Activated CD8-positive, alpha-beta memory T cell treated with anti-CD3 and anti-CD28 coated beads, Interleukin-2, amount 10 ng/mL, durations not matched to agents 7 days and 5 days (primary cell): Measurements from ENCODE around the gene HDAC9. TPM values are rescaled to one million over a fixed set of nuclear protein-coding genes. Genes with fewer than 3 reads are reported as not detected.
A peak's percentile ranks its signal among the peaks of the same experiment; 100 is the strongest.

Experiments
- ATAC-seq: fragments of 150-1000 bp; cut with Tn5 transposase; one replicate; pipeline ENCODE4 v1.10.0; 2021; ENCODE audit warnings: moderate library complexity
- CTCF ChIA-PET: fragments of 350-600 bp; sonication (Branson Sonifier 250); formaldehyde crosslinking; loops from one replicate; lab custom pipeline; 2021; ENCODE audit warnings: antibody characterized with exemption; lab: Charles Lee
- DNase-seq: peaks from one replicate; pipeline ENCODE4 v3.0.0-alpha.2; 2020
- H3K27ac Mint-ChIP-seq: one replicate; pipeline ENCODE4 v1.8.0; 2021; ENCODE audit warnings: mild to moderate bottlenecking, mixed read lengths
- H3K27me3 Mint-ChIP-seq: one replicate; pipeline ENCODE4 v1.8.0; 2021; ENCODE audit warnings: mixed read lengths
- H3K36me3 Mint-ChIP-seq: one replicate; pipeline ENCODE4 v1.8.0; 2021; ENCODE audit warnings: mild to moderate bottlenecking, mixed read lengths
- H3K4me1 Mint-ChIP-seq: one replicate; pipeline ENCODE4 v1.8.0; 2021; ENCODE audit warnings: mixed read lengths
- H3K4me3 Mint-ChIP-seq: one replicate; pipeline ENCODE4 v1.8.0; 2021; ENCODE audit warnings: mild to moderate bottlenecking, moderate library complexity, mixed read lengths
- H3K9me3 Mint-ChIP-seq: one replicate; pipeline ENCODE4 v1.8.0; 2022; ENCODE audit warnings: low read depth, mixed read lengths
- total RNA-seq, 2 experiments: library from RNA; stranded (reverse); gene quantifications; one replicate each; pipeline ENCODE4 v1.2.3, GENCODE V29; 2021

HDAC9 gene
- total RNA-seq, 2 experiments from 2014 or later = 0.91 to 2.9 TPM

DNA sequence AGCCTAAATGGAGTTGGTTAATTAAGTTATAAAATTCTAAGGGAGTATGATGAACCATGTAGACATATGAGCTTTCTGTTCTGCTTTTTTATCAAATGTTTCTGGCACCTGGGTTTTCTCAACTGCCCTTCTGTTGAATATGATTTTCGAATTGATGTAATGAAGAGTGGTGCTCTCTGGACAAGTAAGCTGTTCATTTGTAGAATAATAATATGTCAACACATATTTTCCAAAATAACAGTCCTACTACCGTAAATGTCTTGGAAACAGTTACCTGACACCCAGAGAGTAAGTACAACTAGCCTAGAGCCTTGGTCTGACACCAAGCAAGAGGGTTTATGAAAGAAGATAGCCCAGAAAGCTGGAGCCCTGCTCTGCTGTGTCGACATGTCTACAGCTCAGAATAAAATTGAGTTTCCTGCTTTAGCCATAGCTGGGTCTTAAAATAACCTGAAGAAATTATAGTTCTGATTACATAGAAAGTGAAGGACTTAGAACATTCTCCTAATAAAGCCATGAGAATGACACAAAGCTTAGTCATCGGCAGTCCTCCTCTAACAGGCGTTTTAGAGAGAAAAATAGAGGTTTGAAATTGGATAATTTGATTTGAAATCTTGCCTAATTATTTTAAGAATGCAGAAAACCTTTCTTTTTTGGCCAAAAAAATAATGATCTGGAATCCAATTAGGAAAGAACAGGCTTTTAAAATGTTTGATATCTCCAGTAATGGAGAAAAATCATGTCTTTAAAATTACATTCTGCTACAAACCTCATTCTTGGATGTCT lies 25.1 kb downstream of the HDAC9 start:
- CTCF ChIA-PET = no interaction called here
- no peaks in the 10 kb centered on the region for H3K36me3 Mint-ChIP-seq
- no peak overlapping the region for H3K27ac Mint-ChIP-seq
- H3K9me3 Mint-ChIP-seq = peaks cover 3% of the 10 kb centered on the region
- peaks cover 9% of the 10 kb centered on the region for H3K4me1 Mint-ChIP-seq
- ATAC-seq (no peak), DNase-seq (no peak)
- H3K4me3 Mint-ChIP-seq = no peak overlapping the region
- H3K27me3 Mint-ChIP-seq = no peaks in the 10 kb centered on the region

DNA sequence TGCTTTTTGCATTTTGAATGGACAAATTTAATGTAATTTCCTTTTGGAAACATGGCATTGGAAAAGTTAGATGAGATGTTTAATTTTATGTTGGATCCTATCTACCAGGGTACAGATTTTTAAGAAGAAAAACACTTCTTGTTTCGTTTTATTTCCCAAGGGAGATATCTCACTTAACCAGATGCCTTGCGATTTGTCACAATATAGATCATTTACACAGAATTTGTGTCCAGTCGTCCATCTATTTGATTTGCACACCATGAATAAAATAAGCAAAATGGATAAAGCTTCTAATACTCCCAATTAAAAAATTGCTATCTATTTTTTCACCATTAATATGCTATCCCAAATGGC lies 25.7 kb downstream of the HDAC9 start:
- peaks cover 3% of the 10 kb centered on the region for H3K9me3 Mint-ChIP-seq

DNA sequence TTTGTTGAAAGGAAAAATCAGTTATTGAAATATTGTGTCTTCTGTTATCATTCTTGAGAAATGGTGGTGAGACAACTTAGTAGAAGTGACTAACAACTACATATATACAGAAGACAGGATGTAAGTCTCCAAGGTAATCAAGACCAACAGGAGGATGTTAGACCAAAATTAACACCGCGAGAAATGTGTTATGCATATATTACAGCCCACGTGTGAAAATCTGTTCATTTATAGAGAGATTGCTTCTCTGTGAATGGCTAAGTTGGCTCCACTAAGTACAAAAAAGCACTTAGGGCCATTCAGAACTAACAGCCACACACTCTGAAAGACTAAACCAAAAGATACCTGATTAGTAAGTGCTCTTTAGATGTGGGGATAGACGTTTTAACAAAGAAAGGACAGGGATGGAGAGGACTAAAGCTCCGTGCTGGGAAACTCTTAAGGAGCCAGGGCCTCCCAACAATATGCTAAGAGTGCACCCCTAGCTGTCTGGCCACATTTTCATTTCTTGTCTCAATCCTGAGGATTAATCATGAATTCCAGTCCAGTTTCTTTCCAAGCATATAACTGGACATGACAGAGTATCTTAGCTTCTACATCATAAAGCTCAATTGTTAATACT lies 26.5 kb downstream of the HDAC9 start:
- DNase-seq (no peak), ATAC-seq (peak; percentile 92)
- Mint-ChIP-seq H3K4me1 (peaks cover 9% of the 10 kb centered on the region), H3K9me3 (peaks cover 3% of the 10 kb centered on the region), H3K4me3 (no peak overlapping the region), H3K36me3 (peaks cover 1% of the 10 kb centered on the region), H3K27me3 (no peaks in the 10 kb centered on the region), H3K27ac (peak overlapping the region; percentile 77)
- CTCF ChIA-PET = no interaction called here

More for the DNA sequence above, 25.7 kb downstream of the HDAC9 start:
- Mint-ChIP-seq H3K27ac (no peak overlapping the region), H3K36me3 (no peaks in the 10 kb centered on the region), H3K4me1 (peaks cover 9% of the 10 kb centered on the region), H3K27me3 (no peaks in the 10 kb centered on the region), H3K4me3 (no peak overlapping the region)
- no peak for DNase-seq
- no peak for ATAC-seq
- CTCF ChIA-PET = no interaction called here

DNA sequence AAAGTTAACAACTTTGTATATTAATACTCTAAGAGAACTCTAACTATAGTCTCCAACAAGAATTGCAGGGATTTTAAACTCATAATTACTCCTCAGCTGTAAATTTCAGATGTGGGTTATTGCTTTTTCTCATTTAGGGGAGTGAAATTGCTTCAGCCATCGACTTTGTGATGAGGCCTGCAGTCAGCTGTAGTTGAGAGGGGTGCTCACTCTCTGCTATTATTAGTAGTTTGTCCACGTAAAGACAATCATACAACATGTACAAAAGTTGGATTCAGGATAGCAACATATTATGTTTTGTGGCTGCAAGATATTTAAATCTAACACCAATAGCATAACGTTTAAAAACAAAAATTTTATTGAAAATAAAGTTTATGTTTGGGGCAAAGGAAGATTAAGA lies 28.7 kb downstream of the HDAC9 start:
- Mint-ChIP-seq H3K27ac (no peak overlapping the region), H3K27me3 (no peaks in the 10 kb centered on the region), H3K4me3 (no peak overlapping the region), H3K9me3 (peaks cover 3% of the 10 kb centered on the region), H3K36me3 (peaks cover 1% of the 10 kb centered on the region), H3K4me1 (peaks cover 9% of the 10 kb centered on the region)
- ATAC-seq (no peak), DNase-seq (no peak)
- CTCF ChIA-PET = no interaction called here

DNA sequence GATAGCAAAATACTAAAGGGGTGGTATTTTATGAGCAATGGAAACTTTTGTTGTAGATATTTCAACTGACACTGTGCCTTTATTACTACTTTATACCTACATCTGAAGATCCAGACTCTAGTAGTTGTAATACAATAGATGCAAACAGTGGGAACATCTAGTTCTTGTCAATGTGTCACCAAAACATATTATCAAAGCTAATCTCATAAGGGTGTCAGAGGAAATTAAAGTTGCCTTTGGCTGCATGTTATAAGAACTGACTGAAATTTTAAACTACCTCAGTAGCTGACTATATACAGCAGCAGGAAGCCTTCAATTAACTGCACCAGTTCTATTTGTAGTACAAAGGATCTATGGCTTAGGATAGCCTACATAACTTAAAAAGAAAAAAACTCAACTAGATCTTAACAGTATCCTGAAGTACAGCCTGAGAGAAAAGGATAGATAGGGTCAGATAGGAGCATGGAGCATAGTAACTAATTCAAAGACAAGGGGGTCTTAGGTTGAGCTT lies 30.9 kb downstream of the HDAC9 start:
- H3K36me3 Mint-ChIP-seq = peaks cover 1% of the 10 kb centered on the region
- H3K4me1 Mint-ChIP-seq = peaks cover 8% of the 10 kb centered on the region
- peaks cover 3% of the 10 kb centered on the region for H3K9me3 Mint-ChIP-seq
- no peak for ATAC-seq
- H3K27me3 Mint-ChIP-seq = no peaks in the 10 kb centered on the region
- no peak overlapping the region for H3K27ac Mint-ChIP-seq
- H3K4me3 Mint-ChIP-seq = no peak overlapping the region
- DNase-seq = no peak
- CTCF ChIA-PET = no interaction called here

DNA sequence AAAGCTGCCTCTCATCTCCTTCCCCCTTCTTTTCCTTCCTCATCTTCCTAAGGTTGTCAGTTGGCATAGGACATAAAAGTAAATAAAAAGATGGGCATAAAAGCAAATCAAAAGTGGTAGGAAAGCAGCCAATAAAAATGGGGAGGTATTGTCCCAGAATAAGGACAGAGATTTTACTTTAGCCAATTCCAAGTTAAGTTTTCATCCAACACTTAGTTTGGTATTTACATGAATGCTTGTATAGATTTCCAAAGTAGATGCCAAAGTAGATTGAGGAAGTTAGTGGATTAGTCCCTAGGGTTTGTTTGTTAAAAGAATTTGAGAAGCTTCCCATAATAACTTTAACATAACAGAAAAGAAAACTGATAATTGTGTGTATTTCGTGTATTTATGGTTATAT lies 33.7 kb downstream of the HDAC9 start:
- peaks cover 2% of the 10 kb centered on the region for H3K9me3 Mint-ChIP-seq
- H3K27ac Mint-ChIP-seq = no peak overlapping the region
- H3K27me3 Mint-ChIP-seq = no peaks in the 10 kb centered on the region
- no peak overlapping the region for H3K4me3 Mint-ChIP-seq
- DNase-seq (no peak), ATAC-seq (no peak)
- peaks cover 4% of the 10 kb centered on the region for H3K4me1 Mint-ChIP-seq
- CTCF ChIA-PET = no interaction called here
- peaks cover 1% of the 10 kb centered on the region for H3K36me3 Mint-ChIP-seq

DNA sequence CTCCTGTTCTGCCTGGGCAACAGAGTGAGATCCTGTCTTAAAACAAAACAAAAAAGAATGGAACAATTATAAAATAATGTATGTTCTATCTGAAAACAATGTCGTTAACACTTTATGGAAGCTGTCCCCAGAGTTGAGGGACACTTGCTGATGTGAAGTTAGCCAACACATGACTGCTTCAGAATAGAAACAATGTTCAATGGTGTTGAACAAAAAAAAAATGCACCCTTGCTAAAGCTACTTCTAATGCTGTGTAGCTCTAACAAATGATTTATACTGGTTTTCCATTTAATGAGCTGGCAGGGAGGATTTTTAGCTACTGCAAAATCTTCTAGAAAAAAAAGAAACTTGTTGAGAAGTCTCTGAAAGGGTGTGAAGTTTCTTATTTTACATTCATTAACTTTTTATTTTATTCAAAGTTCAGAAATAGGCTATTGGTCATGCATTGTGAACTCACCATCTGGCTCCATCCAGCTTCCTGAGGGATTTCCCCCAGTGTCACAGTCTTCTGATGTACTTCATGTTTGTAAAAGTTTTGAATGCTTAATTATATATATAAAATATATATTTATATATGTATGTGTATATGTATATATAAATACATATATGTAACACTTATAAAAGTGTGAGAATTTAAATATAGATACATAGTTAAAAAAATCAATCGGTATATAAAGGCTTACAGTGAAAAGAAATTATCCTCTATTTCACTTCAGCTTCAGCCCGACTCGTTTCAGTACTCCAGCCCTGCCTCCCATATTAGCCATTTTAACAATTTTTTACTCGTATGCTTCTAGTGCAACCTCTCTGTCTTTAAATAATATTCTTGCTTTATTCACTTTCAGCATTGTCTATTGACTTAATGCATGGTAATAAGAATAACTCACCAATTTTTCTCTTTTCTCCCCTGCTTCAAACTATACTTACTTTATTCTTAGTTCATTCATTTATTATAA lies 35.0 kb downstream of the HDAC9 start:
- CTCF ChIA-PET = no interaction called here
- H3K27me3 Mint-ChIP-seq = no peaks in the 10 kb centered on the region
- H3K9me3 Mint-ChIP-seq = peaks cover 2% of the 10 kb centered on the region
- H3K27ac Mint-ChIP-seq = no peak overlapping the region
- no peak for DNase-seq
- H3K4me1 Mint-ChIP-seq = peaks cover 4% of the 10 kb centered on the region
- H3K36me3 Mint-ChIP-seq = peaks cover 1% of the 10 kb centered on the region
- no peak overlapping the region for H3K4me3 Mint-ChIP-seq
- ATAC-seq = no peak

DNA sequence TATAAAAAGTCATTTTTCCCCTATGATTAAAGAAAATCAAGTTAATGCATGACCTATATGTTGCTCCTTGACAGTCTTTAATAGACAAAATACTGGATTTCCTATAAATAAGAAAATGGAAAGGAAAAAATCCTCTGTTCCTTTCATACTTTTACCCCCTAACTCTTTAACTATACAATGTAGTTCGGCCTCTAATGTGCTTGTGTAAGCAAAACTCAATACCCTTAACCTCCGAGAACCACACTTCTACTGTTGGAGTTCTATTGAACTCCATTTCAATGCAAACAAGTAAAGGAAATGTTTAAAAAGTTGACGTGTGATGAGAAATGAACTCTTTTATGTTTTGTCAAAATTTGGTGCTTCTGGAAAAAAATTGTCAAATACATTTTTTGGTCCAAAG lies 36.0 kb downstream of the HDAC9 start:
- H3K4me3 Mint-ChIP-seq = no peak overlapping the region

DNA sequence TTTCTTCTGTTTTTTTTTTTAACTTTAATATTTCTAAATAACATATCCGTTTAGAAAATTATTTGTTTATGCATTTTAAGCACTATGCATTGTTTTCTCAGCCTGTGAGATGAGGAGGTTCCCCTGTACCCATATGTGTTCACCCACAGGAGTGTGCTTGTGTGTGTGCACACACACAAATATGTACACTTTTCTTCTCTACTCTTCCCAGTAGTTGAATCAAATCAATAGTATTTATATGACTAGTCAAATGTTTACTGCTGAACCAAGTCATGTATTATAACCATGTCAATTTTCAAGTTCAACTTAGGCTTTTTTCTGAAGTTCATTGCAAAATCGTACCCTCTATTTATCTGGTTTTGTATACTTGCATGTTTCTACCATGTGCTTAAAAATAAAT lies 37.3 kb downstream of the HDAC9 start:
- CTCF ChIA-PET = no interaction called here
- DNase-seq (no peak), ATAC-seq (no peak)
- H3K27ac Mint-ChIP-seq = peak overlapping the region; percentile 35
- no peaks in the 10 kb centered on the region for H3K36me3 Mint-ChIP-seq
- H3K4me1 Mint-ChIP-seq = peaks cover 4% of the 10 kb centered on the region
- H3K9me3 Mint-ChIP-seq = peaks cover 2% of the 10 kb centered on the region
- no peak overlapping the region for H3K4me3 Mint-ChIP-seq
- H3K27me3 Mint-ChIP-seq = no peaks in the 10 kb centered on the region

More for the DNA sequence above, 36.0 kb downstream of the HDAC9 start:
- DNase-seq (no peak), ATAC-seq (no peak)
- CTCF ChIA-PET = no interaction called here
- Mint-ChIP-seq H3K36me3 (peaks cover 1% of the 10 kb centered on the region), H3K9me3 (peaks cover 2% of the 10 kb centered on the region), H3K27me3 (no peaks in the 10 kb centered on the region), H3K4me1 (peaks cover 4% of the 10 kb centered on the region), H3K27ac (no peak overlapping the region)

DNA sequence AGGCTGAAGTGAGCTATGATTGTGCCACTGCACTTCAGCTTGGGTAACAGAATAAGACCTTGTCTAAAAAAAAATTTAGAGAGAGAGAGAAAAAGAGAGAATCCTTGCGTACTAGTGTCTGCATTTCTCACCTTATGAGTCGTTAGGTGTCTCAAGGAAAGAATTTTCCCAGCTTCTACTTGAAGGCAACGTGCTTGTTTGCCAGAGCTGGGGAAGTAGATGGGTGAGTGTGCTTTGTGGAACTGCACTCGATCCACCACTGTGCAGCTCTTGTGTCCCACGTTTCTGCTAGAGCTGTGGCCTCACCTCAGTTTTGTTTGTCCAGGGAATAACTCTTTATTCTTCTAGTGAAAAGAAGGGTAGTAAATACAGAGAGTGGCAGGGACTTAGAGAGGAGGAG lies 38.9 kb downstream of the HDAC9 start:
- CTCF ChIA-PET = no interaction called here
- no peak for DNase-seq
- Mint-ChIP-seq H3K27ac (no peak overlapping the region), H3K27me3 (no peaks in the 10 kb centered on the region), H3K36me3 (no peaks in the 10 kb centered on the region), H3K9me3 (peaks cover 2% of the 10 kb centered on the region), H3K4me3 (no peak overlapping the region), H3K4me1 (peaks cover 14% of the 10 kb centered on the region)
- no peak for ATAC-seq

DNA sequence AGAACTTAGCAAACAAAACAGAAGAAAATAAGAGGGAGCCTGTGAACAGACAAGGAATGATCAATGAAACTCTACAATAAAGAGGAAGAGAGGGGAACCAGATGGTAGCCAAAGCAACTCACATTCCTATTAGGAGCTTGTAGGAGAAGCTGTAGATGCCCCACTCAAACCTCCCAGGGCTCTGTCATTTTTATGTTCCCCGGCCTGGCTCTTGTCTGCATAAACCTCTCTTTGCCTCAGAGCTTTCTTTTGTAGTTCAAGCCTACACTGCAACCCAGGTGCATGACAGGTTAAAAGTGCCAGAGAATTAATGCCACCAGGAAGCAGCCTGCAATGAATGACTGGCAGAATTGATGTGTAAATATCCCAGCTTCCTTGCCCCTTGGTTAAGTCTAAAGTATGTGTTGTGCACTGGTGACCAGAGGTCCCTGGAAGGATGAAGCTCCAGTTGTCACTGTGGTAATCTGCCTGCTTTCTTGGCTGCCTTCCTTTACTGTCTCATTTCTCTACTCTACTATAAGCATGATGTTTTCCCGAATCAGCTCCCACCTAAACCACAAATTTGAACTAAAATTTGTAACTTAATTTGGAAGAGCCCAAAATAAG lies 40.4 kb downstream of the HDAC9 start:
- ATAC-seq (no peak), DNase-seq (no peak)
- Mint-ChIP-seq H3K36me3 (no peaks in the 10 kb centered on the region), H3K4me1 (peaks cover 16% of the 10 kb centered on the region), H3K4me3 (no peak overlapping the region), H3K27me3 (no peaks in the 10 kb centered on the region), H3K9me3 (peaks cover 2% of the 10 kb centered on the region), H3K27ac (no peak overlapping the region)
- CTCF ChIA-PET = no interaction called here

DNA sequence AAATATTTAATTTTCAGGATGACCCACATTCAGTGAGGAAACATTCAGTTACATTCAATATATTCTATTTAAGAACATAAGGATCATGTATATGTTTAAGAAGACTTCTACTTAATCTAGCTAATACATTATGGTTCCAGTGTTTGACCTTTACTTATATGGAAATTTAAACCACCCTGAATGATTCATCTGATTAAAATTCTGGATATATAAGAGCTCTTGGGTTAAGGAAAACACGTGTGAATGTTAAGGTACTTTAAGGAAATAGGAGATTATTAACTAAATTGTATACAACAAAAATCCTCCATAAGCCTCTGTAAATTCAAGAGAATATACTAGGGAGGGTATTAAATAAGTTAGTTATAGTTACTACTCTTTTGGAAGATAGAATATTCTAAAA lies 40.9 kb downstream of the HDAC9 start:
- H3K36me3 Mint-ChIP-seq = no peaks in the 10 kb centered on the region
- no peak for ATAC-seq
- CTCF ChIA-PET = no interaction called here

More for the DNA sequence above, 40.9 kb downstream of the HDAC9 start:
- no peak for DNase-seq
- H3K9me3 Mint-ChIP-seq = peaks cover 2% of the 10 kb centered on the region
- H3K4me3 Mint-ChIP-seq = no peak overlapping the region
- peaks cover 16% of the 10 kb centered on the region for H3K4me1 Mint-ChIP-seq
- no peaks in the 10 kb centered on the region for H3K27me3 Mint-ChIP-seq
- H3K27ac Mint-ChIP-seq = no peak overlapping the region
